Erythroblast (primary cell): Measurements from ENCODE around the gene CDKN2C.

Experiments used
- GATA1 ChIP-seq: IDR thresholded peaks from 2 replicates; pipeline ENCODE4 v1.6.1; 2011; ENCODE audit warnings: low read depth, mild to moderate bottlenecking, control low read depth, low read length, moderate library complexity
- POLR2A ChIP-seq: IDR thresholded peaks from 2 replicates; pipeline ENCODE4 v1.6.1; 2011; ENCODE audit warnings: mild to moderate bottlenecking, low read length

- no peak for TF ChIP-seq GATA1
- TF ChIP-seq POLR2A: no peak
These were observed 49.8 kb downstream of the CDKN2C start for GRCh38 chr1:51019811-51020210.
